Nephron (organoid): Measurements from ENCODE around the gene XXYLT1.
"Not testable (repeated sequence)": the region's sequence is repeated elsewhere in the genome, so short reads cannot be mapped to it uniquely, and the experiment has no call there.

Experiments used
- H3K27ac Mint-ChIP-seq, 3 experiments: 2 replicates each; pipeline ENCODE4 v1.8.0; 2020; ENCODE audit warnings: mixed read lengths in 3 of 3, mild to moderate bottlenecking in 2 of 3, moderate library complexity in 1 of 3
- H3K27me3 Mint-ChIP-seq: 2 replicates; pipeline ENCODE4 v1.8.0; 2021; ENCODE audit warnings: low read depth, mild to moderate bottlenecking, moderate library complexity, mixed read lengths
- H3K36me3 Mint-ChIP-seq: 2 replicates; pipeline ENCODE4 v1.8.0; 2020; ENCODE audit warnings: low read depth, mixed read lengths
- H3K4me1 Mint-ChIP-seq: 2 replicates; pipeline ENCODE4 v1.8.0; 2020; ENCODE audit warnings: mixed read lengths
- H3K4me3 Mint-ChIP-seq, 3 experiments: 2 replicates each; pipeline ENCODE4 v1.8.0; 2020; ENCODE audit warnings: mild to moderate bottlenecking in 3 of 3, mixed read lengths in 3 of 3, moderate library complexity in 2 of 3
- H3K9me3 Mint-ChIP-seq: 2 replicates; pipeline ENCODE4 v1.8.0; 2020; ENCODE audit warnings: mixed read lengths
- TF ChIP-seq, protein P1 (sequence below), 3 experiments: fragments of 200-600 bp; sonication (generic); IDR thresholded peaks; one replicate each; pipeline ENCODE4 v1.5.0; 2021; ENCODE audit warnings: antibody characterized with exemption in 3 of 3; ENCODE audit not compliant: unreplicated experiment in 3 of 3

XXYLT1 gene

DNA sequence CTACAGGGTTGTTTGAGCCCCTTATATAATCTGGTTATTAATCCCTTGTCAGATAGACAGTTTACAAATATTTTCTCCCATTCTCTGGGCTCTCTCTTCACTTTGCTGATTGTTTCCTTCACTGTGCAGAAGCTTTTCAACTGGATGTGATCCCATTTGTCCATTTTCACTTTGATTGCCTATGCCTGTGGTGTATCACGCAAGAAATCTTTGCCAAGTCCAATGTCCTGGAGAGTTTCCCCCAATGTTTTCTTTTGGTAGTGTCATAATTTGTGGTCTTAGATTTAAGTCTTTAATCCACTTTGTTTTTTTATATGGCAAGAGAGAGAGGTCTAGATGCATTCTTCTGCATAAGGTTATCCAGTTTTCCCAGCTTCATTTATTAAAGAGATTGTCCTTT, 40.7 kb downstream of the XXYLT1 start:
- Mint-ChIP-seq H3K4me1 (peaks cover 5% of the 10 kb centered on the region), H3K27me3 (no peaks in the 10 kb centered on the region), H3K36me3 (peaks cover 23% of the 10 kb centered on the region), H3K27ac (no peak overlapping the region), H3K9me3 (peaks cover 16% of the 10 kb centered on the region), H3K4me3 (no peak overlapping the region)
- TF ChIP-seq, protein P1, sequence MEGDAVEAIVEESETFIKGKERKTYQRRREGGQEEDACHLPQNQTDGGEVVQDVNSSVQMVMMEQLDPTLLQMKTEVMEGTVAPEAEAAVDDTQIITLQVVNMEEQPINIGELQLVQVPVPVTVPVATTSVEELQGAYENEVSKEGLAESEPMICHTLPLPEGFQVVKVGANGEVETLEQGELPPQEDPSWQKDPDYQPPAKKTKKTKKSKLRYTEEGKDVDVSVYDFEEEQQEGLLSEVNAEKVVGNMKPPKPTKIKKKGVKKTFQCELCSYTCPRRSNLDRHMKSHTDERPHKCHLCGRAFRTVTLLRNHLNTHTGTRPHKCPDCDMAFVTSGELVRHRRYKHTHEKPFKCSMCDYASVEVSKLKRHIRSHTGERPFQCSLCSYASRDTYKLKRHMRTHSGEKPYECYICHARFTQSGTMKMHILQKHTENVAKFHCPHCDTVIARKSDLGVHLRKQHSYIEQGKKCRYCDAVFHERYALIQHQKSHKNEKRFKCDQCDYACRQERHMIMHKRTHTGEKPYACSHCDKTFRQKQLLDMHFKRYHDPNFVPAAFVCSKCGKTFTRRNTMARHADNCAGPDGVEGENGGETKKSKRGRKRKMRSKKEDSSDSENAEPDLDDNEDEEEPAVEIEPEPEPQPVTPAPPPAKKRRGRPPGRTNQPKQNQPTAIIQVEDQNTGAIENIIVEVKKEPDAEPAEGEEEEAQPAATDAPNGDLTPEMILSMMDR (IDR thresholded peaks at IDR 0.05; ENCODE audit: unreplicated experiment in 3 of 3): no peak

DNA sequence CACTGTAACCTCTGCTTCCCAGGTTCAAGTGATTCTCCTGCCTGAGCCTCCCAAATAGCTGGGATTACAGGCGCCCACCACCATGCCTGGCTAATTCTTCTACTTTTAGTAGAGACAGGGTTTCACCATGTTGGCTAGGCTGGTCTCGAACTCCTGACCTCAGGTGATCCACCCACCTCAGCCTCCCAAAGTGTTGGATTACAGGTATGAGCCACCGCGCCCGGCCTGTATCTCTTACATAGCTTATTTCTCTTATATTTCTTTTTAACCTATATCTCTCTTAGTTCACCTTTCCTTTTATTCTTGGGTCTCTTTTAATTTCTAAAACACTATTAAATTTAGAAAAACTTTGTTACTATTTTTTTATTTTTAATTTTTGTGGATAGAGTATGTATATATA, 42.1 kb downstream of the XXYLT1 start:
- Mint-ChIP-seq H3K9me3 (peaks cover 10% of the 10 kb centered on the region), H3K36me3 (peaks cover 16% of the 10 kb centered on the region)
- not testable (repeated sequence) for H3K27me3 Mint-ChIP-seq, H3K4me1 Mint-ChIP-seq, H3K4me3 Mint-ChIP-seq, H3K27ac Mint-ChIP-seq

DNA sequence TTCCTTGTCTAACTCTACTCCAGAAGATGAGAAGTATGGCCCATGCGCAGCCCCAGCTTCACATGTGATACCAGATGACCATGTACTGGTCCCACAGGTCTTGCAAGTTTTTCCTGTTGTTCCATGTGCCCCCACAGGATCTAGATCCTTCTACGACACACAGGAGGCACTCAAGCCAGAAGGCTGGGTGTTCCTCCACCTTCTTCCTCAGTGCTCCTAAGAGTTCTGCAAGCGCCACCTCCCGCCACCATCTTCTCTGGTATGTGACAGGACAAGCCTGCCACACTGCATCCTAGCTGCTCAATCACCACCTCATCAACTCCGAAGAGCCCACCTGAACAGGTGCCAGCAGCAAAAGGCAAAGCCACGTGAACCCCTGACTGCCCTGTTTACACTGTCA, 43.1 kb downstream of the XXYLT1 start:
- no peaks in the 10 kb centered on the region for H3K27me3 Mint-ChIP-seq
- TF ChIP-seq, protein P1 (IDR thresholded peaks at IDR 0.05; ENCODE audit: unreplicated experiment in 3 of 3): no peak
- H3K27ac Mint-ChIP-seq: no peak overlapping the region
- peaks cover 10% of the 10 kb centered on the region for H3K9me3 Mint-ChIP-seq
- peaks cover 12% of the 10 kb centered on the region for H3K36me3 Mint-ChIP-seq
- H3K4me3 Mint-ChIP-seq: no peak overlapping the region
- H3K4me1 Mint-ChIP-seq: peaks cover 10% of the 10 kb centered on the region

DNA sequence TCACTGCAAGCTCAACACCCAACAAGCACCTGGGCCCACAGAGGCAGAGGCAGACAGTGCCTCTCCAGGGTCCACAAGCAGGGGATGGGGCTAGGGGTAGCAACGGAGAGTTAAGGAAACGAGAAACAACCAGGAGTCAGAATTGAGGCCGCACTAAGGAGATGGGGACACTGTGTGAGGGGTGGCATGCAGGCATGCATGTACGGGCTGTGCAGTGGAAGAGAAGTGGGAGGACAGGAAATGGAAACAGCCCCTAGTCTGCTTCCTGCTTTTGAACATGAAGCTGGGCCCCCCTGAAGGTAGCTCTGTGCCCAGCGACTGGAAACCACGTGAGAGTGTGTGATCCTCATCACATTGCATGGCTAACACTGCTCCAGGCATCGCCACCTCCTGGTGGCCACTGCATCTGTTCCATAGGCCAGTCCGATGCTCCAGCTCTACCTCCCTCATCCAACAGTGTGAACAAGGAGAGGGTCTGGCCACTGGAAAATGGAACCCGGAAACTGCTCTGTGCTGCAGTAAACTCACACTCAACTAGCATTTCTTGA, 44.0 kb downstream of the XXYLT1 start:
- peaks cover 10% of the 10 kb centered on the region for H3K4me1 Mint-ChIP-seq
- H3K27me3 Mint-ChIP-seq: no peaks in the 10 kb centered on the region
- no peak overlapping the region for H3K4me3 Mint-ChIP-seq
- H3K27ac Mint-ChIP-seq: no peak overlapping the region
- H3K9me3 Mint-ChIP-seq: peaks cover 6% of the 10 kb centered on the region
- TF ChIP-seq, protein P1 (IDR thresholded peaks at IDR 0.05; ENCODE audit: unreplicated experiment in 3 of 3): peak in 1 of 3 experiments; percentile 13
- H3K36me3 Mint-ChIP-seq: peaks cover 12% of the 10 kb centered on the region

DNA sequence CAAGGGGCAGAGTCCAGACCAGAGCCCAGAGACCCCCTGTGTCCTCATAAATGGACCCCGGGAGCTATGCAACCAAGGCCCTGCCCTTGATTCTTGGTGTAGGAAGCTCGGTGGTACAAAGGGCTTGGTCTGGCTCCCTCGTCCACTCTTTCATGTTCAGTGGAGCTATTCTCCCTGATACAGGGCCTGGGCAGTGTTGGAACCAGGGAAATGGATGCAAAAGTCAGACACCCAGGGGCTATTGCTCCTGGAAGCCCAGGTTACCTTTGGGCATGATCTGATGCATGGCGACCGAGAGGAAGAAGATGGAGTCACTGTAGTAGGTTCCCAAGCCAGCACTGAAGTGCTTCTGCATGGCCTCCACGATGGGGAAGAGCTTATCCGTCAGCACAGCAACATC, 44.5 kb downstream of the XXYLT1 start:
- TF ChIP-seq, protein P1 (IDR thresholded peaks at IDR 0.05; ENCODE audit: unreplicated experiment in 3 of 3): no peak
- H3K27ac Mint-ChIP-seq: no peak overlapping the region
- H3K4me3 Mint-ChIP-seq: no peak overlapping the region
- peaks cover 12% of the 10 kb centered on the region for H3K36me3 Mint-ChIP-seq
- peaks cover 6% of the 10 kb centered on the region for H3K9me3 Mint-ChIP-seq
- no peaks in the 10 kb centered on the region for H3K27me3 Mint-ChIP-seq
- peaks cover 10% of the 10 kb centered on the region for H3K4me1 Mint-ChIP-seq

DNA sequence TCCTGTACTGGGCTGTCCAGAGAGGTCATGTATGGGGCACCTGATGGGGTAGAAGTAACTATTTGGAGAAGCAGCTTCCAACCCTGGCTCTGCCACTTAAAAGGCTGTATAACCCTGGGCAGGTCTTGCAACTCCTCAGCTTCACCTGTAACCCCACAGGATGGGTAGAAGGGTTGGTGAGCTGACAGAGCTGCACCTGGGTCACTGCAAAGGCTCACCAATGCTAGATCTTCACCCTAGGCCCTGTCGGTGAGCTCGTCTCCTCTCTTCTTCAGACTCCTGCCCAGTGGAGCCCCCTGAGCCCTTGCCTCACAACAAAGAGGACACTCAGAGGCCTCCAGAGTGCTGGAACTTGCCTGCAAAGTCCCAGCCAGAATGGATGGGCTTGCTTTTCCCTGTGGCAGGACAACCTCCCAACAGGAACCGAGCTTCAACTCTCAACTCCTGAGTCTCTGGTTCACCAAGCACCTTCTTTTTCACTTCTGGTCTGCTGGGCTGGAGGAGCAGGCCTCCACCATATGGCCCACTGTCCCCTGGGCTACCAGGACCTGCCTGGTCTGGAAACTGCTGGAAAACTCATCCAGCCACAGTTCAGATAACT, 45.9 kb downstream of the XXYLT1 start:
- peaks cover 5% of the 10 kb centered on the region for H3K9me3 Mint-ChIP-seq
- TF ChIP-seq, protein P1 (IDR thresholded peaks at IDR 0.05; ENCODE audit: unreplicated experiment in 3 of 3): no peak
- H3K4me3 Mint-ChIP-seq: no peak overlapping the region
- peaks cover 20% of the 10 kb centered on the region for H3K4me1 Mint-ChIP-seq
- H3K27me3 Mint-ChIP-seq: no peaks in the 10 kb centered on the region
- H3K36me3 Mint-ChIP-seq: peaks cover 20% of the 10 kb centered on the region
- H3K27ac Mint-ChIP-seq: no peak overlapping the region
